Measurements from ENCODE around the gene RIN1.

Gene RIN1

DNA sequence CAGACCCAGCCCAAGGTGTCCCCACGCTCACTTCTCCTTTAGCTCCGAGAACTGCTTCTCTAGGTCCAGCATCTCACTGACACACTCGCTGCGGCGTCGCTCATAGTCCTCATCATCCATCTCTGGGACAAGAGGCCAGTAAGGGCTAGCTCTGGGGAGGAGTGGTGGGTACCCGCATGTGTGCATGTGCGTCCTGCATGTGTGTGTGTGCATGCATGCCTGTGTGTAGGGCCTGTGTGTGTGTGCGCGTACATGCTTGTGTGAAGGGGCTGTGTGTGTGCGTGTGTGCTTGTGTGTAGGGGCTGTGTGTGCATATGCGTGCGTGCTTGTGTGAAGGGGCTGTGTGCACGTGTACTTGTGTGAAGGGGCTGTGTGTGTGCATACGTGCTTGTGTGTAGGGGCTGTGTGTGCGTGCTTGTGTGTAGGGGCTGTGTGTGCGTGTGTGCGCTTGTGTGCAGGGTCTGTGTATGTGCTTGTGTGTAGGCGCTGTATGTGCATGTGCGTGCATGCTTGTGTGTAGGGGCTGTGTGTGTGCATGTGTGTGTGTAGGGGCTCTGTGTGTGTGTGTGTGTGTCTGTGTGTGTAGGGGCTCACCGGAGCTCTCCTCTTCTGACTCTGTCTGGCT lies 5.4 kb upstream of the RIN1 start:
- no peak for ATAC-seq
- no peak for TF ChIP-seq CSDC2 (CRISPR knock-in tag; IDR thresholded peaks at IDR 0.05)
- no peak for TF ChIP-seq PPARA (CRISPR knock-in tag; IDR thresholded peaks at IDR 0.05; ENCODE audit: borderline replicate concordance)
- no peak for TF ChIP-seq ISL1 (CRISPR knock-in tag; IDR thresholded peaks at IDR 0.05)
- no peak for TF ChIP-seq ZC3H10 (CRISPR knock-in tag; IDR thresholded peaks at IDR 0.05)
- TF ChIP-seq TOX (CRISPR knock-in tag; IDR thresholded peaks at IDR 0.05; ENCODE audit: borderline replicate concordance), result no peak
- TF ChIP-seq BACH2 (CRISPR knock-in tag; IDR thresholded peaks at IDR 0.05; ENCODE audit: borderline replicate concordance), result no peak
- TF ChIP-seq ZFP3 (CRISPR knock-in tag; IDR thresholded peaks at IDR 0.05), result no peak
- no peak for TF ChIP-seq RARB (CRISPR knock-in tag; IDR thresholded peaks at IDR 0.05)
- TF ChIP-seq, protein P1, sequence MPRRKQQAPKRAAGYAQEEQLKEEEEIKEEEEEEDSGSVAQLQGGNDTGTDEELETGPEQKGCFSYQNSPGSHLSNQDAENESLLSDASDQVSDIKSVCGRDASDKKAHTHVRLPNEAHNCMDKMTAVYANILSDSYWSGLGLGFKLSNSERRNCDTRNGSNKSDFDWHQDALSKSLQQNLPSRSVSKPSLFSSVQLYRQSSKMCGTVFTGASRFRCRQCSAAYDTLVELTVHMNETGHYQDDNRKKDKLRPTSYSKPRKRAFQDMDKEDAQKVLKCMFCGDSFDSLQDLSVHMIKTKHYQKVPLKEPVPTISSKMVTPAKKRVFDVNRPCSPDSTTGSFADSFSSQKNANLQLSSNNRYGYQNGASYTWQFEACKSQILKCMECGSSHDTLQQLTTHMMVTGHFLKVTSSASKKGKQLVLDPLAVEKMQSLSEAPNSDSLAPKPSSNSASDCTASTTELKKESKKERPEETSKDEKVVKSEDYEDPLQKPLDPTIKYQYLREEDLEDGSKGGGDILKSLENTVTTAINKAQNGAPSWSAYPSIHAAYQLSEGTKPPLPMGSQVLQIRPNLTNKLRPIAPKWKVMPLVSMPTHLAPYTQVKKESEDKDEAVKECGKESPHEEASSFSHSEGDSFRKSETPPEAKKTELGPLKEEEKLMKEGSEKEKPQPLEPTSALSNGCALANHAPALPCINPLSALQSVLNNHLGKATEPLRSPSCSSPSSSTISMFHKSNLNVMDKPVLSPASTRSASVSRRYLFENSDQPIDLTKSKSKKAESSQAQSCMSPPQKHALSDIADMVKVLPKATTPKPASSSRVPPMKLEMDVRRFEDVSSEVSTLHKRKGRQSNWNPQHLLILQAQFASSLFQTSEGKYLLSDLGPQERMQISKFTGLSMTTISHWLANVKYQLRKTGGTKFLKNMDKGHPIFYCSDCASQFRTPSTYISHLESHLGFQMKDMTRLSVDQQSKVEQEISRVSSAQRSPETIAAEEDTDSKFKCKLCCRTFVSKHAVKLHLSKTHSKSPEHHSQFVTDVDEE (CRISPR knock-in tag; IDR thresholded peaks at IDR 0.05), result no peak
- TF ChIP-seq, protein P2, sequence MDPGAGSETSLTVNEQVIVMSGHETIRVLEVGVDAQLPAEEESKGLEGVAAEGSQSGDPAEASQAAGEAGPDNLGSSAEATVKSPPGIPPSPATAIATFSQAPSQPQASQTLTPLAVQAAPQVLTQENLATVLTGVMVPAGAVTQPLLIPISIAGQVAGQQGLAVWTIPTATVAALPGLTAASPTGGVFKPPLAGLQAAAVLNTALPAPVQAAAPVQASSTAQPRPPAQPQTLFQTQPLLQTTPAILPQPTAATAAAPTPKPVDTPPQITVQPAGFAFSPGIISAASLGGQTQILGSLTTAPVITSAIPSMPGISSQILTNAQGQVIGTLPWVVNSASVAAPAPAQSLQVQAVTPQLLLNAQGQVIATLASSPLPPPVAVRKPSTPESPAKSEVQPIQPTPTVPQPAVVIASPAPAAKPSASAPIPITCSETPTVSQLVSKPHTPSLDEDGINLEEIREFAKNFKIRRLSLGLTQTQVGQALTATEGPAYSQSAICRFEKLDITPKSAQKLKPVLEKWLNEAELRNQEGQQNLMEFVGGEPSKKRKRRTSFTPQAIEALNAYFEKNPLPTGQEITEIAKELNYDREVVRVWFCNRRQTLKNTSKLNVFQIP (CRISPR knock-in tag; IDR thresholded peaks at IDR 0.05; ENCODE audit: borderline replicate concordance, low read depth), result no peak
- no peak for TF ChIP-seq ZFP30 (CRISPR knock-in tag; IDR thresholded peaks at IDR 0.05)
- TF ChIP-seq GLIS3 (CRISPR knock-in tag; IDR thresholded peaks at IDR 0.05), result no peak
- TF ChIP-seq, protein P3, sequence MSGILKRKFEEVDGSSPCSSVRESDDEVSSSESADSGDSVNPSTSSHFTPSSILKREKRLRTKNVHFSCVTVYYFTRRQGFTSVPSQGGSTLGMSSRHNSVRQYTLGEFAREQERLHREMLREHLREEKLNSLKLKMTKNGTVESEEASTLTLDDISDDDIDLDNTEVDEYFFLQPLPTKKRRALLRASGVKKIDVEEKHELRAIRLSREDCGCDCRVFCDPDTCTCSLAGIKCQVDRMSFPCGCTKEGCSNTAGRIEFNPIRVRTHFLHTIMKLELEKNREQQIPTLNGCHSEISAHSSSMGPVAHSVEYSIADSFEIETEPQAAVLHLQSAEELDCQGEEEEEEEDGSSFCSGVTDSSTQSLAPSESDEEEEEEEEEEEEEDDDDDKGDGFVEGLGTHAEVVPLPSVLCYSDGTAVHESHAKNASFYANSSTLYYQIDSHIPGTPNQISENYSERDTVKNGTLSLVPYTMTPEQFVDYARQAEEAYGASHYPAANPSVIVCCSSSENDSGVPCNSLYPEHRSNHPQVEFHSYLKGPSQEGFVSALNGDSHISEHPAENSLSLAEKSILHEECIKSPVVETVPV (CRISPR knock-in tag; IDR thresholded peaks at IDR 0.05), result no peak
- TF ChIP-seq TCF4 (CRISPR knock-in tag; IDR thresholded peaks at IDR 0.05; ENCODE audit: borderline replicate concordance), result no peak
- no peak for TF ChIP-seq ARNTL (CRISPR knock-in tag; IDR thresholded peaks at IDR 0.05; ENCODE audit: borderline replicate concordance, low read depth)
- TF ChIP-seq, protein P4, sequence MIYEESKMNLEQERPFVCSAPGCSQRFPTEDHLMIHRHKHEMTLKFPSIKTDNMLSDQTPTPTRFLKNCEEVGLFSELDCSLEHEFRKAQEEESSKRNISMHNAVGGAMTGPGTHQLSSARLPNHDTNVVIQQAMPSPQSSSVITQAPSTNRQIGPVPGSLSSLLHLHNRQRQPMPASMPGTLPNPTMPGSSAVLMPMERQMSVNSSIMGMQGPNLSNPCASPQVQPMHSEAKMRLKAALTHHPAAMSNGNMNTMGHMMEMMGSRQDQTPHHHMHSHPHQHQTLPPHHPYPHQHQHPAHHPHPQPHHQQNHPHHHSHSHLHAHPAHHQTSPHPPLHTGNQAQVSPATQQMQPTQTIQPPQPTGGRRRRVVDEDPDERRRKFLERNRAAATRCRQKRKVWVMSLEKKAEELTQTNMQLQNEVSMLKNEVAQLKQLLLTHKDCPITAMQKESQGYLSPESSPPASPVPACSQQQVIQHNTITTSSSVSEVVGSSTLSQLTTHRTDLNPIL (CRISPR knock-in tag; IDR thresholded peaks at IDR 0.05; ENCODE audit: low read depth), result no peak
- no peak for TF ChIP-seq SNAI2 (CRISPR knock-in tag; IDR thresholded peaks at IDR 0.05)
- TF ChIP-seq ZNF8 (CRISPR knock-in tag; IDR thresholded peaks at IDR 0.05), result no peak
- TF ChIP-seq ZNF70 (CRISPR knock-in tag; IDR thresholded peaks at IDR 0.05), result no peak
- TF ChIP-seq ZNF565 (CRISPR knock-in tag; conservative IDR thresholded peaks at IDR 0.05; ENCODE audit: low read depth), result no peak

DNA sequence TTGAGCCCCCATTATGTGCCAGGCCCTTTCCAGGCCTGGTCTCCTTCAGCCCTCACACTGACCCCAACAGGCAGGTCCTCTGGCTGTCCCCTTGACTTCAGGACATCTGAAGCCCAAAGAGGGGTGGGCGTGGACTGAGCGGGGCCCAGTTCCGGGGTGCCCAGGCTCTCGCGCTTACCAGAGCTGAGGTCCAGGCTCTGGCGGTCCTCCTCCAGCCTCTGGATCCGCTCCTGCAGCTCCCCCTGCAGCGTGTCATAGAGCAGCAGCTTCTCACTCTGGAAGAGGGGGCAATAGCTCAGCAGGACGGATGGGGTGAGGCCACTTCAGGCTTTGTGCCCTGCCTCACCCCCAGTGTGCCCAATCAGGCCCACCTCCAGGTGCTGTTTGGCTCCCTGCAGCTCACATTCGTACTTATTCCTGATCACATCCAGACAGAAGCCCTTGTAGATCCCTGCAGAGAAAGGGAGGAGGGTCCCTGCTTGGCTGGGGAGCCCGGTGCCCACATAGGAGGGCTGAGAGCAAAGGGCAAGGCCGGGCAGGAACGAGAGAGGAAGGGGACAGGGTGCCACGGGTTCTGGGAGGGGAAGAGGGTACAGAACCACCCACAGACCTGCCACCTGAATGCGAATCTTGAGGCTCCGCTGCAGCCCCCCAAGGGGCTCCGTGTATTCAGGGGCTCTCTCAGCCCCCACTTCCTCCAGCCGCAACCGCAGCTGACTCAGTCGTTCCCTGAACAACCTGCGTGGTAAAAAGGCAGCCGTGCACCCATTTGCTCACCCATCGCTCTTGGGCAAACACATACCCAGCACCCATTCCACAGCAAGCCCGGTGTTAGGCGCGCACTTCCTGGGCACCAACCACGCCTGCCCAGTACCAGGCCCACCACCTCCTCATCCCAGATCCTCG lies 4.6 kb upstream of the RIN1 start:
- ATAC-seq, result no peak

DNA sequence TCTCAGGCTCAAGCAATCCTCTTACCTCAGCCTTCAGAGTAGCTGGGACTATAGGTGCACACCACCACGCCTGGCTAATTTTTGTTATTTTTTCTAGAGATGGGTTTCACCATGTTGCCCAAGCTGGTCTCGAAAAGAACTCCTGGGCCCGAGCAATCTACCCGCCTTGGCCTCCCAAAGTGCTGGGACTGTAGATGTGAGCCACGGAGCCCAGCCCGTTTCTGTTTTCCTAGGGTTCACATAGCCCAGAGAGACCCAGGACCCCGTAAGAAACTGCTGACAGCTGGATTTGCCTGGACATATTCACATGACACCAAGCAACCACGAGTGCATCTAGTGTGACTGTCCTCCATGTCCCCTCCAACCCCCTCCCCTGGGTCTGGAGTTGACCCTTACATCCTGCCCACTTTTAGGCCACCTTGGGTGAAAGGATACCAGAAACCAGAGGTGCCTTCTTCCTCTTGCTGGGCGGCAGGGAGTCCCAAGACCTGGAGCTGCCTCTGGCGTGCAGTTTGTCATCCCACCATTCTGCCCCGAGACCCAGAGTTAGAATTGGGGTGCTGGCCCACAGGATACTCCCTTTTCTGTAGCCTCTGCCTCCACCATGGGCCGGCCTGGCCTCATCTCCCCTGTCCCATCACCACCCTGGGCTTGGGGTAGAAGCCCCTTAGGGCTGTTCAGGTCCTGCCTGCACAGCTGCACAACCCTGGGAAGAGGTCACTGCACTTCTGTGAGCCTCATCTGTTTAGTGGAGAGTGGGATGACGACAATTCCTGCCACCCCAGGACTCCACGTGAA lies 3.7 kb upstream of the RIN1 start:
- no peak for ATAC-seq
- TF ChIP-seq, protein P5, sequence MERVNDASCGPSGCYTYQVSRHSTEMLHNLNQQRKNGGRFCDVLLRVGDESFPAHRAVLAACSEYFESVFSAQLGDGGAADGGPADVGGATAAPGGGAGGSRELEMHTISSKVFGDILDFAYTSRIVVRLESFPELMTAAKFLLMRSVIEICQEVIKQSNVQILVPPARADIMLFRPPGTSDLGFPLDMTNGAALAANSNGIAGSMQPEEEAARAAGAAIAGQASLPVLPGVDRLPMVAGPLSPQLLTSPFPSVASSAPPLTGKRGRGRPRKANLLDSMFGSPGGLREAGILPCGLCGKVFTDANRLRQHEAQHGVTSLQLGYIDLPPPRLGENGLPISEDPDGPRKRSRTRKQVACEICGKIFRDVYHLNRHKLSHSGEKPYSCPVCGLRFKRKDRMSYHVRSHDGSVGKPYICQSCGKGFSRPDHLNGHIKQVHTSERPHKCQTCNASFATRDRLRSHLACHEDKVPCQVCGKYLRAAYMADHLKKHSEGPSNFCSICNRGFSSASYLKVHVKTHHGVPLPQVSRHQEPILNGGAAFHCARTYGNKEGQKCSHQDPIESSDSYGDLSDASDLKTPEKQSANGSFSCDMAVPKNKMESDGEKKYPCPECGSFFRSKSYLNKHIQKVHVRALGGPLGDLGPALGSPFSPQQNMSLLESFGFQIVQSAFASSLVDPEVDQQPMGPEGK (CRISPR knock-in tag; IDR thresholded peaks at IDR 0.05; ENCODE audit: borderline replicate concordance), result no peak
- no peak for TF ChIP-seq ESRRG (CRISPR knock-in tag; IDR thresholded peaks at IDR 0.05)
- no peak for TF ChIP-seq ZNF8 (CRISPR knock-in tag; IDR thresholded peaks at IDR 0.05)
- TF ChIP-seq ISL1 (CRISPR knock-in tag; IDR thresholded peaks at IDR 0.05), result no peak
- TF ChIP-seq, protein P2 (CRISPR knock-in tag; IDR thresholded peaks at IDR 0.05; ENCODE audit: borderline replicate concordance, low read depth), result no peak

More for the DNA sequence above, 4.6 kb upstream of the RIN1 start:
- TF ChIP-seq ARNTL (CRISPR knock-in tag; IDR thresholded peaks at IDR 0.05; ENCODE audit: borderline replicate concordance, low read depth), result no peak

Data from SK-N-SH treated with all-trans-retinoic acid at 6 μM for 48 hours (cell line).